ENCODE results near the gene UBA7.

DNA sequence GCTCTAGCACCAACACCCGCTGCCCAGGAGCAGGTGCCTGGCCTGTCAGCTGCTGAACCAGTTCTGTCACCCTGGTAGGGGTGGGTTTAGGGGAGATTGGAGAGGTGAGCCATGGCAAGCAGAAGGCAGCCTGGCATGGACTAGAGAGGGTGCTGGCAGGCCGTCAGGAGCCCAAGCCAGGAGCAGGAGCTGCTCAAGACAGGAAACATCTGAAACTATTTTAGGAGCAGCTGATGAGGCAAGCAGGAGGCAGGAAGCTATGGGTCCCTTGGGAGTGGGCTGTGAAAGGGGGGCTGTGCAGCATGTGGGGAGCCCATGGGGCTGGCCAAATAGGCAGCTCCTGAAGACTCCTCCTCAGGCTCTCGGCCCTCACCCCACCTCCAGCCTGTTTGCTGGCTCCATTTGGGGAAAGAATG, 8.4 kb downstream of the UBA7 start:
- TF ChIP-seq, protein P1, sequence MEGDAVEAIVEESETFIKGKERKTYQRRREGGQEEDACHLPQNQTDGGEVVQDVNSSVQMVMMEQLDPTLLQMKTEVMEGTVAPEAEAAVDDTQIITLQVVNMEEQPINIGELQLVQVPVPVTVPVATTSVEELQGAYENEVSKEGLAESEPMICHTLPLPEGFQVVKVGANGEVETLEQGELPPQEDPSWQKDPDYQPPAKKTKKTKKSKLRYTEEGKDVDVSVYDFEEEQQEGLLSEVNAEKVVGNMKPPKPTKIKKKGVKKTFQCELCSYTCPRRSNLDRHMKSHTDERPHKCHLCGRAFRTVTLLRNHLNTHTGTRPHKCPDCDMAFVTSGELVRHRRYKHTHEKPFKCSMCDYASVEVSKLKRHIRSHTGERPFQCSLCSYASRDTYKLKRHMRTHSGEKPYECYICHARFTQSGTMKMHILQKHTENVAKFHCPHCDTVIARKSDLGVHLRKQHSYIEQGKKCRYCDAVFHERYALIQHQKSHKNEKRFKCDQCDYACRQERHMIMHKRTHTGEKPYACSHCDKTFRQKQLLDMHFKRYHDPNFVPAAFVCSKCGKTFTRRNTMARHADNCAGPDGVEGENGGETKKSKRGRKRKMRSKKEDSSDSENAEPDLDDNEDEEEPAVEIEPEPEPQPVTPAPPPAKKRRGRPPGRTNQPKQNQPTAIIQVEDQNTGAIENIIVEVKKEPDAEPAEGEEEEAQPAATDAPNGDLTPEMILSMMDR (IDR thresholded peaks at IDR 0.05; ENCODE audit: low read length) = no peak
- TF ChIP-seq EZH2 (IDR thresholded peaks at IDR 0.05; ENCODE audit: borderline replicate concordance, low read length) = no peak

Data from OCI-LY1 (cell line).